Mucosa of descending colon (tissue), 3 donors: ENCODE measurements around the gene TM4SF1. TPM values are rescaled to one million over a fixed set of nuclear protein-coding genes. Genes with fewer than 3 reads are reported as not detected.

Source experiments
- ATAC-seq: fragments of 200-7000 bp; cut with Tn5 transposase; one replicate; pipeline ENCODE4 v1.9.1; 2020; ENCODE audit warnings: mild to moderate bottlenecking, moderate library complexity
- DNase-seq, 3 donors: peaks; one replicate each; pipeline ENCODE4 v3.0.0-alpha.2; 2020
- H3K36me3 ChIP-seq: fragments of 200-600 bp; one replicate; pipeline ENCODE4 v1.8.0; 2021; ENCODE audit warnings: low read depth, mild to moderate bottlenecking
- H3K4me1 ChIP-seq: fragments of 200-600 bp; one replicate; pipeline ENCODE4 v1.8.0; 2021; ENCODE audit warnings: low read depth, mild to moderate bottlenecking
- H3K4me3 ChIP-seq: fragments of 200-600 bp; one replicate; pipeline ENCODE4 v1.8.0; 2021; ENCODE audit warnings: mild to moderate bottlenecking
- H3K9me3 ChIP-seq: fragments of 200-600 bp; one replicate; pipeline ENCODE4 v1.8.0; 2021; ENCODE audit warnings: mild to moderate bottlenecking
- intact Hi-C, 2 donors: fragments of 100-400 bp; cut with DNase I in 1 of 2; cut with micrococcal nuclease in 1 of 2; formaldehyde crosslinking; loops; one replicate each; pipeline versions ENCODE4 v1.11.0 to v1.11.1; 2022; cut with DNase I, micrococcal nuclease
- total RNA-seq, 3 donors: library from RNA; stranded (reverse); fragmentation: NEBNext Ultra II Directional in 2 of 3; extraction: Animal tissue kit (Norgen Biotek cat#: 25700) in 2 of 3; gene quantifications; one replicate each; pipeline versions ENCODE4 v1.2.1 to v1.2.4, GENCODE V29; 2021 to 2023
- TF ChIP-seq, protein P1 (sequence below): fragments of 200-600 bp; IDR thresholded peaks from one replicate; pipeline ENCODE4 v1.8.0; 2022; ENCODE audit warnings: antibody characterized with exemption, mild to moderate bottlenecking
- donor health status: DM: no; HTN: no; CAD: no; lungs with moderate emphysema.
- donor health status: DM: no; HTN: no; CAD: no.
- donor health status: DM: no; HTN: yes; CAD: no.

TM4SF1 gene
- total RNA-seq, 3 donors from 2014 or later: 22.7 to 87.8 (median 24.9) TPM

DNA sequence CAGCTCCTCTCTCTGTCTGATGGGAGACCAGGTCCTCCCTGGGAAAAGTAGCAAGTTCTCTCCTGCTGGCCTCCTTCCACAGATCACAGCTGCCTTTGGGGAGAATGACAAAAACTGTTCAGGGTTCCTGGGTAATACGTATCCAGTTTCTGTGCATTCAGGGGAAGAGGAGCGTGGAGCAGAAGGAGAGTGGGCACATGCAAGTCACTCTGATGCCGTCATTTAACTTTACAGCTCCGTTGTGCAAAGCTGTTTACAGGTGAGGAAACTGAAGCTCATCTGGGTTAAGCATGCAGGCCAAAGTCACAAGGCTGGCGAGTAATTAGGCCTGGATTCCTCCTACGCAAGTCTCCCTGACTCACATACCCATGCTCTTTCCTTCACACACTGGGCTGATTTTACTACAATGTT, 7.5 kb upstream of the TM4SF1 start:
- no peaks in the 10 kb centered on the region for H3K4me1 ChIP-seq
- no peak overlapping the region for H3K4me3 ChIP-seq
- TF ChIP-seq, protein P1, sequence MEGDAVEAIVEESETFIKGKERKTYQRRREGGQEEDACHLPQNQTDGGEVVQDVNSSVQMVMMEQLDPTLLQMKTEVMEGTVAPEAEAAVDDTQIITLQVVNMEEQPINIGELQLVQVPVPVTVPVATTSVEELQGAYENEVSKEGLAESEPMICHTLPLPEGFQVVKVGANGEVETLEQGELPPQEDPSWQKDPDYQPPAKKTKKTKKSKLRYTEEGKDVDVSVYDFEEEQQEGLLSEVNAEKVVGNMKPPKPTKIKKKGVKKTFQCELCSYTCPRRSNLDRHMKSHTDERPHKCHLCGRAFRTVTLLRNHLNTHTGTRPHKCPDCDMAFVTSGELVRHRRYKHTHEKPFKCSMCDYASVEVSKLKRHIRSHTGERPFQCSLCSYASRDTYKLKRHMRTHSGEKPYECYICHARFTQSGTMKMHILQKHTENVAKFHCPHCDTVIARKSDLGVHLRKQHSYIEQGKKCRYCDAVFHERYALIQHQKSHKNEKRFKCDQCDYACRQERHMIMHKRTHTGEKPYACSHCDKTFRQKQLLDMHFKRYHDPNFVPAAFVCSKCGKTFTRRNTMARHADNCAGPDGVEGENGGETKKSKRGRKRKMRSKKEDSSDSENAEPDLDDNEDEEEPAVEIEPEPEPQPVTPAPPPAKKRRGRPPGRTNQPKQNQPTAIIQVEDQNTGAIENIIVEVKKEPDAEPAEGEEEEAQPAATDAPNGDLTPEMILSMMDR: no peak
- no peak for DNase-seq
- intact Hi-C loops: no loop called here
- peak; percentile 5 for ATAC-seq
- H3K36me3 ChIP-seq: no peaks in the 10 kb centered on the region
- H3K9me3 ChIP-seq: no peaks in the 10 kb centered on the region

- Histone ChIP-seq H3K9me3 (no peaks in the 10 kb centered on the region), H3K4me1 (no peaks in the 10 kb centered on the region), H3K4me3 (no peak overlapping the region), H3K36me3 (no peaks in the 10 kb centered on the region)
- no peak for DNase-seq
- ATAC-seq: no peak
- intact Hi-C loops: no loop called here
- TF ChIP-seq, protein P1: no peak
Measured at GRCh38 chr3:149384167-149384566, 6.7 kb upstream of the TM4SF1 start.

DNA sequence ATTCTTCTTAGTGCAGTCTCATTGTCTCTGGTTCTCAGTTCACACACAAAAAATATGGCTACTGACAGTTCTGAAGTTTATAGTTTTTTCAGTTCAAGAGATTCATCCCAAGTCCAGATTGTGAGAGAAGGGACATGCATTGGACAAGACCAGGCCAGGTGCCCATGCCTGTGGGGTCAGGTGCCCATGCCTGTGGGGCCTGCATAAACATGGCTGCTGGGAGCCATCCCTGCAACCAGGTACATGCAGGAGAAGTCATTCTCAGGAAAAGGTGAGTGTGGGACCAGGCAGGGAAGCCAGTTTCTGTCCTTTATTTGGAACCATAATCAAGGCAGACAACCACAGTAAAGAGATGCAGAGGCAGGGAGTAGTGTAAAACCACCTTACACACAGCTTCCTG, 6.3 kb upstream of the TM4SF1 start:
- intact Hi-C loops: no loop called here
- Histone ChIP-seq H3K4me1 (no peaks in the 10 kb centered on the region), H3K4me3 (no peak overlapping the region), H3K9me3 (no peaks in the 10 kb centered on the region), H3K36me3 (no peaks in the 10 kb centered on the region)
- DNase-seq: no peak
- no peak for ATAC-seq
- TF ChIP-seq, protein P1: no peak

DNA sequence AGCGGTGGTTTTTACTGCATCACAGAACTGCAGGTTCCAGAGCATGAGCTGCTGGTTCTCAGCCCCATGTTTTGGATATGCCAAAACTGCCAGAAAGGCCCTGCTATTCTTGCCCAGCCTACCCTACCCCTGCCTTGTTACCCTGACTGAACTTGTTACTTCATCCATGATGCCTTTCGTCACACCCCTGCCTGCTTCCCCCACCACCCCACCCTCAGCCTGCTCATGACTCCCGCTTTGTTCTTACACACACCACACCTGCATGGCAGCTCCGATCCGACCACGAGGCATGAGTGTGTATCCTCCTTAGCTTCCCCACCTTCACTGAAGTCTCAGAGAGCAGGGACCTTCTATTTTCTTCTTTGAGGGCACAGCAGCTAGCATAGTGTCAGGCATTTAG, 5.1 kb upstream of the TM4SF1 start:
- Histone ChIP-seq H3K36me3 (no peaks in the 10 kb centered on the region), H3K4me1 (peaks cover 10% of the 10 kb centered on the region), H3K4me3 (no peak overlapping the region), H3K9me3 (no peaks in the 10 kb centered on the region)
- intact Hi-C loops: no loop called here
- no peak for DNase-seq
- ATAC-seq: no peak
- TF ChIP-seq, protein P1: no peak

- TF ChIP-seq, protein P1: no peak
- ATAC-seq (no peak), DNase-seq (no peak)
- intact Hi-C loops: no loop called here
- no peaks in the 10 kb centered on the region for H3K36me3 ChIP-seq
- no peaks in the 10 kb centered on the region for H3K9me3 ChIP-seq
- H3K4me1 ChIP-seq: peaks cover 14% of the 10 kb centered on the region
- no peak overlapping the region for H3K4me3 ChIP-seq
Measured at GRCh38 chr3:149382101-149382467, 4.6 kb upstream of the TM4SF1 start.
